A549 (cell line): ENCODE data around the gene NPLOC4. TPM values are rescaled to one million over a fixed set of nuclear protein-coding genes. Genes with fewer than 3 reads are reported as not detected.

Source experiments
- ATAC-seq, 2 experiments: fragments of 200-7000 bp in 1 of 2; fragments of >200 bp in 1 of 2; cut with Nextera tagmentation in 1 of 2; cut with Tn5 transposase in 1 of 2; 3 replicates each; pipeline versions ENCODE4 v1.8.0 to v1.9.1; 2018 to 2020; ENCODE audit warnings: mild to moderate bottlenecking in 1 of 2, moderate library complexity in 1 of 2
- CTCF ChIA-PET: fragments of 300-600 bp; sonication (Branson Sonifier 250); formaldehyde crosslinking; extraction: SDS; loops from one replicate; lab custom pipeline; 2021; ENCODE audit warnings: antibody characterized with exemption, inconsistent platforms; lab: Yijun Ruan, JAX
- POLR2A ChIA-PET: fragments of 350-600 bp; formaldehyde crosslinking; extraction: SDS; loops from one replicate; lab custom pipeline; 2021; ENCODE audit warnings: antibody characterized with exemption, inconsistent platforms; lab: Yijun Ruan, JAX
- DNase-seq, 2 experiments: peaks; one replicate each; pipeline versions ENCODE4 v3.0.0 to v3.0.0-alpha.2; 2011 to 2016; ENCODE audit warnings: low read depth in 1 of 2, low spot score in 1 of 2
- FAIRE-seq: peaks from 2 replicates; lab custom pipeline; 2011; peaks lifted over from hg19 to GRCh38; lab: Jason Lieb, UNC
- H3K27ac ChIP-seq, 2 experiments: fragments of >200 bp; sonication (Bioruptor Twin); formaldehyde crosslinking; 3 replicates each; pipeline ENCODE4 v1.5.1; 2016 to 2017
- H3K4me1 ChIP-seq: fragments of >200 bp; sonication (Bioruptor Twin); formaldehyde crosslinking; 3 replicates; pipeline ENCODE4 v1.6.1; 2016
- H3K4me2 ChIP-seq: fragments of >200 bp; sonication (Bioruptor Twin); formaldehyde crosslinking; 3 replicates; pipeline ENCODE4 v1.6.1; 2016
- H3K4me3 ChIP-seq: fragments of >200 bp; sonication (Bioruptor Twin); formaldehyde crosslinking; 3 replicates; pipeline ENCODE4 v1.5.1; 2016
- H3K9me3 ChIP-seq: fragments of >200 bp; sonication (Bioruptor Twin); formaldehyde crosslinking; 3 replicates; pipeline ENCODE4 v1.6.1; 2016
- ATOH8 ChIP-seq: fragments of 250-450 bp; sonication (Bioruptor Pico); IDR thresholded peaks from 2 replicates; pipeline ENCODE4 v1.5.0; 2020; ENCODE audit warnings: low read depth, mild to moderate bottlenecking, moderate library complexity
- CBX8 ChIP-seq: fragments of 200-600 bp; sonication (generic); IDR thresholded peaks from 2 replicates; pipeline ENCODE4 v1.6.1; 2016
- CEBPB ChIP-seq, 2 experiments: fragments of >200 bp in 1 of 2; sonication (Bioruptor Twin) in 1 of 2; formaldehyde crosslinking in 1 of 2; IDR thresholded peaks; 2 replicates each; pipeline ENCODE4 v1.6.1; 2012 to 2016
- EHF ChIP-seq: fragments of 250-450 bp; sonication (Bioruptor Pico); IDR thresholded peaks from 2 replicates; pipeline ENCODE4 v1.5.0; 2020; ENCODE audit warnings: mild to moderate bottlenecking
- EHMT2 ChIP-seq: fragments of 200-600 bp; sonication (generic); IDR thresholded peaks from 2 replicates; pipeline ENCODE4 v1.6.1; 2016; ENCODE audit warnings: antibody characterized with exemption, low read depth, mild to moderate bottlenecking, moderate library complexity
- FOSL2 ChIP-seq, 2 experiments: fragments of 450-650 bp in 1 of 2; fragments of >200 bp in 1 of 2; sonication (Bioruptor Twin) in 1 of 2; formaldehyde crosslinking; IDR thresholded peaks; 2 replicates each; pipeline versions ENCODE4 v1.5.0 to v1.6.1; 2016 to 2020; ENCODE audit warnings: mild to moderate bottlenecking in 1 of 2, moderate library complexity in 1 of 2
- GATA3 ChIP-seq: IDR thresholded peaks from 2 replicates; pipeline ENCODE4 v1.6.1; 2012; ENCODE audit warnings: borderline replicate concordance
- JUN ChIP-seq, 2 experiments: fragments of >200 bp; sonication (Bioruptor Twin); formaldehyde crosslinking; IDR thresholded peaks; 2 replicates in 1 of 2; 3 replicates in 1 of 2; pipeline ENCODE4 v1.6.1; 2016 to 2017
- MYC ChIP-seq: IDR thresholded peaks from 2 replicates; pipeline ENCODE4 v1.6.1; 2012; ENCODE audit warnings: mild to moderate bottlenecking, inconsistent platforms, low read length, improper control_type of control experiment, borderline replicate concordance
- NFE2L2 ChIP-seq: fragments of 150-350 bp; conservative IDR thresholded peaks from 2 replicates; pipeline ENCODE4 v1.6.1; 2014; ENCODE audit warnings: low read length
- NPAS2 ChIP-seq: fragments of 250-450 bp; sonication (Bioruptor Pico); IDR thresholded peaks from 2 replicates; pipeline ENCODE4 v1.8.0; 2022; ENCODE audit warnings: mild to moderate bottlenecking, moderate library complexity, borderline replicate concordance
- NR3C1 ChIP-seq: fragments of >200 bp; sonication (Bioruptor Twin); formaldehyde crosslinking; IDR thresholded peaks from 3 replicates; pipeline ENCODE4 v1.6.1; 2017
- PHF8 ChIP-seq: fragments of 200-600 bp; sonication (generic); IDR thresholded peaks from 2 replicates; pipeline ENCODE4 v1.6.1; 2016; ENCODE audit warnings: low read depth, mild to moderate bottlenecking, antibody characterized with exemption, moderate library complexity, borderline replicate concordance
- RARB ChIP-seq: fragments of 250-450 bp; sonication (Bioruptor Pico); IDR thresholded peaks from 2 replicates; pipeline ENCODE4 v1.8.0; 2021; ENCODE audit warnings: mild to moderate bottlenecking, moderate library complexity
- RFX5 ChIP-seq: fragments of 450-650 bp; IDR thresholded peaks from 2 replicates; pipeline ENCODE4 v1.7.1; 2014; ENCODE audit warnings: antibody characterized with exemption, mild to moderate bottlenecking, moderate library complexity
- RNF2 ChIP-seq: fragments of 200-600 bp; sonication (generic); IDR thresholded peaks from 2 replicates; pipeline ENCODE4 v1.6.1; 2016; ENCODE audit warnings: low read depth, mild to moderate bottlenecking, antibody characterized with exemption, moderate library complexity, borderline replicate concordance
- SMC3 ChIP-seq: fragments of >200 bp; sonication (Bioruptor Twin); formaldehyde crosslinking; IDR thresholded peaks from 3 replicates; pipeline ENCODE4 v1.6.1; 2018; ENCODE audit warnings: inconsistent platforms
- TFCP2L1 ChIP-seq: fragments of 250-450 bp; sonication (Bioruptor Pico); IDR thresholded peaks from 2 replicates; pipeline ENCODE4 v1.5.0; 2021; ENCODE audit warnings: mild to moderate bottlenecking
- TP53 ChIP-seq: fragments of 250-450 bp; sonication (Bioruptor Pico); IDR thresholded peaks from 2 replicates; pipeline ENCODE4 v1.5.0; 2021; ENCODE audit warnings: mild to moderate bottlenecking, moderate library complexity
- USF2 ChIP-seq: fragments of 450-650 bp; IDR thresholded peaks from 2 replicates; pipeline ENCODE4 v1.6.1; 2014; ENCODE audit warnings: antibody characterized with exemption
- ZC3H11A ChIP-seq: fragments of 450-650 bp; IDR thresholded peaks from 2 replicates; pipeline ENCODE4 v1.6.1; 2014; ENCODE audit warnings: antibody characterized with exemption, mild to moderate bottlenecking
- ZFP36 ChIP-seq: fragments of 450-650 bp; IDR thresholded peaks from 2 replicates; pipeline ENCODE4 v1.6.1; 2014; ENCODE audit warnings: borderline replicate concordance; ENCODE audit not compliant: partially characterized antibody
- WGBS: methylation state at CpG from one replicate; pipeline ENCODE4 v1.1.6; 2017; ENCODE audit errors: missing lambda C conversion rate; 5-methylcytosine and 5-hydroxymethylcytosine counted together
- polyA plus RNA-seq, 4 experiments: library from polyadenylated mRNA; depleted of rRNA in 3 of 4; stranded (reverse); fragments of >200 nt; fragmentation: RNase III in 1 of 4; extraction: RNeasy Plus Mini Kit Qiagen cat#74134 plus additional on column Dnase treatment in 1 of 4; gene quantifications; 2 replicates in 3 of 4; 3 replicates in 1 of 4; pipeline ENCODE4 v1.2.3, GENCODE V29; 2011 to 2017

Gene NPLOC4
- polyA plus RNA-seq, 2 of the 4 experiments (the other 2 are of a cell fraction), result 98.5 to 101 TPM

GRCh38 chr17:81644976-81645952 lies 8.4 kb upstream of the NPLOC4 start:
- 78% methylated on average over 22 of the region's 29 CpGs for WGBS
- Histone ChIP-seq H3K4me2 (no peak overlapping the region), H3K4me1 (peaks cover 12% of the 10 kb centered on the region), H3K4me3 (no peak overlapping the region), H3K9me3 (no peaks in the 10 kb centered on the region), H3K27ac (no peak overlapping the region)
- no peak for TF ChIP-seq EHMT2
- no peak for TF ChIP-seq TFCP2L1 (CRISPR knock-in tag)
- no peak for TF ChIP-seq RNF2
- TF ChIP-seq CEBPB (IDR thresholded peaks at IDR 0.05), result no peak
- TF ChIP-seq MYC, result no peak
- no peak for TF ChIP-seq GATA3
- TF ChIP-seq NPAS2 (CRISPR knock-in tag), result no peak
- no peak for TF ChIP-seq ATOH8 (CRISPR knock-in tag)
- TF ChIP-seq USF2, result no peak
- no peak for TF ChIP-seq JUN (IDR thresholded peaks at IDR 0.05)
- no peak for TF ChIP-seq NFE2L2
- no peak for TF ChIP-seq EHF
- no peak for TF ChIP-seq ZFP36
- TF ChIP-seq ZC3H11A, result no peak
- TF ChIP-seq NR3C1, result no peak
- no peak for TF ChIP-seq RARB
- no peak for DNase-seq
- CTCF ChIA-PET, result interaction anchor here (0.9 kb wide), 1 partner anchor 89 kb away, joined by 4 read pairs; no protein-coding TSS in a partner anchor
- FAIRE-seq, result no peak
- POLR2A ChIA-PET, result no interaction called here
- ATAC-seq, result no peak

DNA sequence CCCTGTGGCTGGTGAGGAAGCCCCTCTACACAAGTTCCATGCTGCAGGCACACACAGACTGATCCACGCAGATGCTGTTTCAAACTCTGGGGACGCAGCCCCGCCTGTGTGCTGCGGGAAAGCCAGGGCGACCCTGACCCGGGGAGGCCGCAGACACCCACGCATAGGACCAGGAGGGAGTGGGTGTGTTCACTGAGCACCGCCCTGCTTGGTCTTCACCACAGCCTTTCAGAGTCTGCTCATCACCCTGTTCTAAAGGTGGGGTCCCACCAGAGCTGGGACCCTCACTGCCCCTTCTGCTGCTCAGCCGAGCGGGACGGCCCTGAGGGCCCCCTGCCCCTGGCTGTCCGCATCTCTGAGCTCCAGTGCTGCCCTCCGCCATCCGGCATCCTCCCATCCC lies 7.6 kb upstream of the NPLOC4 start:
- H3K4me3 ChIP-seq, result no peak overlapping the region
- ChIA-PET POLR2A (no interaction called here), CTCF (interaction anchor here (0.6 kb wide), 1 partner anchor 10 kb away, joined by 3 read pairs; no protein-coding TSS in a partner anchor)
- ATAC-seq, result no peak
- FAIRE-seq, result no peak
- H3K27ac ChIP-seq, result no peak overlapping the region
- peaks cover 12% of the 10 kb centered on the region for H3K4me1 ChIP-seq
- no peak for DNase-seq
- no peak overlapping the region for H3K4me2 ChIP-seq
- H3K9me3 ChIP-seq, result no peaks in the 10 kb centered on the region
- WGBS, result 94% methylated on average over 15 of the region's 15 CpGs
- TF ChIP-seq NPAS2 (CRISPR knock-in tag) (no peak), SMC3 (no peak), RFX5 (no peak), CBX8 (no peak), TP53 (no peak), PHF8 (no peak), NFE2L2 (no peak), NR3C1 (no peak)

DNA sequence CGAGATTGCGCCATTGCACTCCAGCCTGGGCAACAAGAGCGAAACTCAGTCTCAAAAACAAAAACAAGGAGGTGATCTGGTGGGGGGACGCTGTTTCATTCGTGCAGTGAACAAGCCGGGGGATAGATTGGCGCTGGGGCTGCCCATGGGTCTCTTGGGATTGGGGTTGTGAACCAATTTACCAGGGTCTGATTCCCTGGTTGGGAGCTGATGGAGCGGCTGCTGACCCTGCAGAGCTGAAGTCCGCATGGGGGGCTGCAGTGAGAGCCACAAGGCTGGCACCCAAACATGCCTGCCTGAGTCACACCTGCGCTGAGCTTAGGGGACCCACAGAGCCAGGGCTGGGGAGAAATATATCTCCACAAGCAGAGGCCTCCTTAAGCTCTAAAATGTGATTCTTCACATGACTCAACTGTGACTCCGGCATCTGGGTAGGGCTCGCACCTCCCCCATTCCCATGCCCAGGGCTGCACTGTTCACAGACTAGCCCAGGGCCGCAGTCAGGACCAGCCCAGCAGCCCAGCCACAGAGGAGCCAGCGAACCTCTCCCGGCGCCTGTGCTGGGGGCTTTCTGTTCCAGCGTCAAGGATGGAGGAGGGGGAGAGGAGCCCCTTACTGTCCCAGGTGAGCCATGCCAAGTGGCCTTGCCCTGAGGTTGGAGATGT lies 5.0 kb upstream of the NPLOC4 start:
- TF ChIP-seq FOSL2 (IDR thresholded peaks at IDR 0.05), result no peak
- TF ChIP-seq FOSL2 (CRISPR knock-in tag; IDR thresholded peaks at IDR 0.05), result peak; percentile 45
- TF ChIP-seq PHF8, result no peak
- ChIA-PET CTCF (interaction anchor here (1.7 to 2.2 kb wide), 2 partner anchors 18 to 40 kb away, joined by 5 to 6 read pairs; no protein-coding TSS in a partner anchor), POLR2A (interaction anchor here (0.8 to 1.1 kb wide), 3 partner anchors 8 to 61 kb away, joined by 3 read pairs; partner anchors contain the start of gene MRPL12)
- Histone ChIP-seq H3K4me3 (no peak overlapping the region), H3K27ac (peak overlapping the region; percentile 59 to 84), H3K4me1 (peaks cover 16% of the 10 kb centered on the region), H3K4me2 (peak overlapping the region; percentile 42), H3K9me3 (no peaks in the 10 kb centered on the region)
- ATAC-seq (peak; percentile 78 to 86), DNase-seq (peak; percentile 50 to 86), FAIRE-seq (no peak)
- 74% methylated on average over 17 of the region's 17 CpGs for WGBS
